OCI-LY3 (cell line): ENCODE results near the gene SNAPC4.

Experiments
- EZH2phosphoT487 ChIP-seq: fragments of 200-600 bp; shearing (Covaris generic); IDR thresholded peaks from 2 replicates; pipeline ENCODE4 v1.6.1; 2018; ENCODE audit warnings: antibody characterized with exemption, mixed run types, low read depth
- TF ChIP-seq, protein P1 (sequence below): fragments of 200-600, 300-600 bp; sonication (generic); IDR thresholded peaks from 2 replicates; pipeline ENCODE4 v1.5.1; 2014; ENCODE audit warnings: antibody characterized with exemption, low read length, low read depth

- TF ChIP-seq, protein P1, sequence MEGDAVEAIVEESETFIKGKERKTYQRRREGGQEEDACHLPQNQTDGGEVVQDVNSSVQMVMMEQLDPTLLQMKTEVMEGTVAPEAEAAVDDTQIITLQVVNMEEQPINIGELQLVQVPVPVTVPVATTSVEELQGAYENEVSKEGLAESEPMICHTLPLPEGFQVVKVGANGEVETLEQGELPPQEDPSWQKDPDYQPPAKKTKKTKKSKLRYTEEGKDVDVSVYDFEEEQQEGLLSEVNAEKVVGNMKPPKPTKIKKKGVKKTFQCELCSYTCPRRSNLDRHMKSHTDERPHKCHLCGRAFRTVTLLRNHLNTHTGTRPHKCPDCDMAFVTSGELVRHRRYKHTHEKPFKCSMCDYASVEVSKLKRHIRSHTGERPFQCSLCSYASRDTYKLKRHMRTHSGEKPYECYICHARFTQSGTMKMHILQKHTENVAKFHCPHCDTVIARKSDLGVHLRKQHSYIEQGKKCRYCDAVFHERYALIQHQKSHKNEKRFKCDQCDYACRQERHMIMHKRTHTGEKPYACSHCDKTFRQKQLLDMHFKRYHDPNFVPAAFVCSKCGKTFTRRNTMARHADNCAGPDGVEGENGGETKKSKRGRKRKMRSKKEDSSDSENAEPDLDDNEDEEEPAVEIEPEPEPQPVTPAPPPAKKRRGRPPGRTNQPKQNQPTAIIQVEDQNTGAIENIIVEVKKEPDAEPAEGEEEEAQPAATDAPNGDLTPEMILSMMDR, result no peak
- no peak for TF ChIP-seq EZH2phosphoT487
These were observed 32.4 kb downstream of the SNAPC4 start for GRCh38 chr9:136367296-136368145.
